GM12891 (cell line): ENCODE measurements around the gene GBP7. TPM values are rescaled to one million over a fixed set of nuclear protein-coding genes. Genes with fewer than 3 reads are reported as not detected.
A peak's percentile ranks its signal among the peaks of the same experiment; 100 is the strongest.
"Not testable (repeated sequence)": the region's sequence is repeated elsewhere in the genome, so short reads cannot be mapped to it uniquely, and the experiment has no call there.

ENCODE experiments used
- DNase-seq: peaks from one replicate; pipeline ENCODE4 v3.0.0; 2011; ENCODE audit warnings: low spot score; ENCODE audit not compliant: insufficient read length
- FAIRE-seq: peaks from 2 replicates; lab custom pipeline; 2011; peaks lifted over from hg19 to GRCh38; lab: Jason Lieb, UNC
- PAX5 ChIP-seq: IDR thresholded peaks from 2 replicates; pipeline ENCODE4 v1.6.1; 2011; ENCODE audit warnings: low read length, moderate library complexity, mild to moderate bottlenecking; ENCODE audit not compliant: insufficient read depth, severe bottlenecking
- POLR2A ChIP-seq: IDR thresholded peaks from 2 replicates; pipeline ENCODE4 v1.6.1; 2011; ENCODE audit warnings: low read depth, low read length, control low read depth
- POLR2AphosphoS5 ChIP-seq: IDR thresholded peaks from 2 replicates; pipeline ENCODE4 v1.6.1; 2011; ENCODE audit warnings: low read depth, low read length, control low read depth
- POU2F2 ChIP-seq: IDR thresholded peaks from 2 replicates; pipeline ENCODE4 v1.6.1; 2011; ENCODE audit warnings: low read depth, mild to moderate bottlenecking, control low read depth, low read length, moderate library complexity
- SPI1 ChIP-seq: IDR thresholded peaks from 2 replicates; pipeline ENCODE4 v1.6.1; 2011; ENCODE audit warnings: low read depth, low read length, control low read depth
- TAF1 ChIP-seq: IDR thresholded peaks from 2 replicates; pipeline ENCODE4 v1.6.1; 2011; ENCODE audit warnings: low read depth, low read length, control low read depth
- polyA plus RNA-seq: library from polyadenylated mRNA; unstranded; fragments of >200 nt; gene quantifications from one replicate; pipeline ENCODE4 v1.2.1, GENCODE V29; 2012; ENCODE audit warnings: low read depth, missing spikeins, inconsistent platforms; ENCODE audit not compliant: missing spikeins

The GBP7 gene, protein sequence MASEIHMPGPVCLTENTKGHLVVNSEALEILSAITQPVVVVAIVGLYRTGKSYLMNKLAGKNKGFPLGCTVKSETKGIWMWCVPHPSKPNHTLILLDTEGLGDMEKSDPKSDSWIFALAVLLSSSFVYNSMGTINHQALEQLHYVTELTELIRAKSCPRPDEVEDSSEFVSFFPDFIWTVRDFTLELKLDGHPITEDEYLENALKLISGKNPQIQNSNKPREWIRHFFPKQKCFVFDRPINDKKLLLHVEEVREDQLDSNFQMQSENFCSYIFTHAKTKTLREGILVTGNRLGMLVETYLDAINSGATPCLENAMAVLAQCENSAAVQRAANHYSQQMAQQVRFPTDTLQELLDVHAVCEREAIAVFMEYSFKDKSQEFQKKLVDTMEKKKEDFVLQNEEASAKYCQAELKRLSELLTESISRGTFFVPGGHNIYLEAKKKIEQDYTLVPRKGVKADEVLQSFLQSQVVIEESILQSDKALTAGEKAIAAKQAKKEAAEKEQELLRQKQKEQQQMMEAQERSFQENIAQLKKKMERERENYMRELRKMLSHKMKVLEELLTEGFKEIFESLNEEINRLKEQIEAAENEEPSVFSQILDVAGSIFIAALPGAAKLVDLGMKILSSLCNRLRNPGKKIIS
- polyA plus RNA-seq: not detected

- DNase-seq (no peak), FAIRE-seq (no peak)
- TF ChIP-seq POLR2AphosphoS5 (no peak), SPI1 (no peak), TAF1 (no peak), POU2F2 (no peak), POLR2A (no peak), PAX5 (no peak)
These were observed at the start of gene GBP7 for GRCh38 chr1:89175601-89176256. TSS of gene GBP7 (minus strand) at chr1:89176003. CDS start at chr1:89171935, 4,068 bp downstream.

- no peak for FAIRE-seq
- TF ChIP-seq POU2F2: no peak
- TF ChIP-seq TAF1: no peak
- TF ChIP-seq POLR2A: no peak
- TF ChIP-seq PAX5: no peak
- TF ChIP-seq SPI1: no peak
- TF ChIP-seq POLR2AphosphoS5: no peak
These were observed 45.5 kb upstream of the GBP7 start for GRCh38 chr1:89221341-89221740.

GRCh38 chr1:89219851-89220250 lies 44.0 kb upstream of the GBP7 start:
- FAIRE-seq, DNase-seq: not testable (repeated sequence)

More at GRCh38 chr1:89221341-89221740, 45.5 kb upstream of the GBP7 start:
- no peak for DNase-seq

DNA sequence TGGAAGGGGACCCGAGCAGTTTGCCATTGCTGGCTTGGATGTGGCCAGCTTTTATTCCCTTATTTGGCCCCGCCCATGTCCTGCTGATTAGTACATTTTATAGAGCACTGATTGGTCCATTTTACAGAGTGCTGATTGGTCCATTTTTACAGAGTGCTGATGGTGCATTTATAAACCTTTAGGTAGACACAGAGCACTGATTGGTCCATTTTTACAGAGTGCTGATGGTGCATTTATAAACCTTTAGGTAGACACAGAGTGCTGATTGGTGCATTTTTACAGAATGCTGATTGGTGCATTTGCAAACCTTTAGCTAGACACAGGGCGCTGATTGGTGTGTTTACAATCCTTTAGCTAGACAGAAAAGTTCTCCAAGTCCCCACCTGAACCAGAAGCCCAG lies 43.1 kb upstream of the GBP7 start:
- FAIRE-seq, DNase-seq: not testable (repeated sequence)

GRCh38 chr1:89213347-89213746 lies 37.5 kb upstream of the GBP7 start:
- no peak for FAIRE-seq
- no peak for DNase-seq
- TF ChIP-seq SPI1 (no peak), TAF1 (no peak), POU2F2 (no peak), POLR2A (no peak), POLR2AphosphoS5 (no peak), PAX5 (no peak)

GRCh38 chr1:89211035-89211634 lies 35.3 kb upstream of the GBP7 start:
- no peak for DNase-seq
- no peak for TF ChIP-seq POU2F2
- TF ChIP-seq TAF1: no peak
- TF ChIP-seq POLR2A: no peak
- no peak for TF ChIP-seq POLR2AphosphoS5
- no peak for TF ChIP-seq PAX5
- TF ChIP-seq SPI1: no peak

DNA sequence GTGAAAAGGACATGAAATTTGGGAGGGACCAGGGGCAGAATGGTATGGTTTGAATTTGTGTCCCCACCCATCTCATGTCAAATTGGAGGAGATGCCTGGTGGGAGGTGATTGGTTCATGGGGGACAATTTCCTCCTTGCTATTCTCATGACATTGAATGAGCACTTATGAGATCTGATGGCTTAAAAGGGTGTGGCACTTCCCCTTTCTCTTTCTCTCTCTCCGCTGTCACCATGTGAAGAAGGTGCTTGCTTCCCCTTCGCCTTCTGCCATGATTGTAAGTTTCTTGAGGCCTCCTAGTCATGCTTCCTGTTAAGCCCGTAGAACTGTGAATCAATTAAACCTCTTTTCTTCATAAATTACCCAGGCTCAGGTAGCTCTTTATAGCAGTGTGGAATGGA lies 30.6 kb upstream of the GBP7 start:
- TF ChIP-seq SPI1 (peak; percentile 68), PAX5 (no peak)
- FAIRE-seq: no peak
- no peak for DNase-seq

More at GRCh38 chr1:89211035-89211634, 35.3 kb upstream of the GBP7 start:
- no peak for FAIRE-seq

DNA sequence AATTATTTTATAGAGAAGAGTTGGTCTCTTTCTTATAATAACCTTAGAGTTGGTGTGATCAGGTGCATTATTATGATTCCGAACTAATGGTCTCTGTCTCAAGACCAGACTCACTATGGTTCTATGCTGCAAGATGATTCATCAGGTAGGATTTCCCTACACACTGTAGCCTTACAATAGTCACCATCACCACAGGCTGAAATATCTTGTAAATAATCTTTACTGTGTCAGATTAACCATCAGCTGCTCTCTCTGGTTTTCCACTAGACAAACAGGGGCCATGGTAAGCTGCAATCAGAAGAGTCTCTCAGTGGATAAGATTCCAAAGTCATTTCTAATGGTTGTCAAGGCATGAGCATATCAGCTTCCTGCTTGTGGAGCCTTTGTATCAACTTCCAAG lies 27.4 kb upstream of the GBP7 start:
- no peak for TF ChIP-seq POLR2A
- TF ChIP-seq PAX5: no peak
- no peak for TF ChIP-seq POLR2AphosphoS5
- TF ChIP-seq POU2F2: no peak
- no peak for TF ChIP-seq SPI1
- TF ChIP-seq TAF1: no peak
- DNase-seq (no peak), FAIRE-seq (no peak)

DNA sequence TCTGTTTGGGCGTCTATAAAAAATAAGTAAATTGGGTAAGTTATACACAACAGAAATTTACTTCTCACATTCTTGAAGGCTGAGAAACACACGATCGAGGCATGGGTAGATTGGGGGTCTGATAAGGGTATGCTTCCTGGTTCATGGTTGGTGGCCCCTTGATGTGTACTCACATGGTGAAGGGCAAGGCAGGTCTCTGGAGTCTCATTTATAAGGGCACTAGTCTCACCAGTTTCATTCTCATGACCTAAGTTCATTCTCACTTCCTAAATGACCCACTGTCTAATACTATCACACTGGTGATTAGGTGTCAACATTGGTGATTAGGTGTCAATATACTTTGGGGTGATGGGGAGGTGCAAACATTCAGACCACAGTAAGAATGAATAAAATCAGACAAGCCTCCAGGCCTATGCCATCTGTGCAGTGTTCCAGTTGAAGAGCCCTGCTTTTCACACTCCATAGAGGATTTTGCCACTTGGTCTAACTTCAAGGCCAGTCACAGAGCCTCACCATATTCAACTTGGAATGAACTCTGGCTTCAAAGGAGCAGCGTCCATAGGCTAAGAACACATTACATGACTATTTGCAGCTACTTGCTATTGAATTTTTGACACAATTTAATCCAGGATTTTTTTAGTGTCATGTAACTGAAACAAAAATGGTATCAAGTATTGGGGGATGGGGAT lies 25.4 kb upstream of the GBP7 start:
- DNase-seq: no peak
- peak; percentile 92 for FAIRE-seq
- TF ChIP-seq SPI1: peak; percentile 74
- TF ChIP-seq TAF1: no peak

DNA sequence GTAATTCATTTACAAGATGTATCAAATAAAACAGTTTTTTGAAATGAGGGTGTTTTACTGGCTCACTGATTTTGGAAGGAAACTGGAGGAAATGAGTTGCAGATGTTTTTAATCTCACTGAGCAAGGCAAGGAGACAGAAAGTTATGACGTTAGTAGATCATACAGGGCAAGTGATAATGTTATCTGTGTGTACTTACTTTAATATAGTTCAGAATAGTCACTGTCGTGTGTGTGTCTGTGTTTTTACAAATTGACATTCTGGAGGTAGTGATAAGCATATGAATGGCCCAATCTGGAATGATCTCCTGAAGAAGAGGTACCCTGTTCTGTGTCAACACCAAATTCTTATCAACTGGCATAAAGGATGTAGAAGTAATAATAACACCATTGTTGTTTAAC lies 24.9 kb upstream of the GBP7 start:
- FAIRE-seq (peak; percentile 41), DNase-seq (no peak)
- no peak for TF ChIP-seq POLR2AphosphoS5
- TF ChIP-seq POU2F2: no peak
- no peak for TF ChIP-seq TAF1
- no peak for TF ChIP-seq SPI1
- no peak for TF ChIP-seq PAX5
- TF ChIP-seq POLR2A: no peak
